Posterior vena cava (tissue), 2 donors: ENCODE results near the gene SNAP47. TPM values are rescaled to one million over a fixed set of nuclear protein-coding genes. Genes with fewer than 3 reads are reported as not detected.

Source experiments
- DNase-seq: peaks from one replicate; pipeline ENCODE4 v3.0.0-alpha.2; 2020; ENCODE audit warnings: low spot score
- intact Hi-C, 2 donors: fragments of 100-400 bp; cut with DNase I; formaldehyde crosslinking; loops; one replicate each; pipeline versions ENCODE4 v1.14.1 to v1.14.2; 2022 to 2023
- total RNA-seq, 2 donors: library from RNA; stranded (reverse); fragmentation: NEBNext Ultra II Directional; extraction: Animal tissue kit (Norgen Biotek cat#: 25700); gene quantifications; one replicate each; pipeline ENCODE4 v1.2.1, GENCODE V29; 2021
- donor health status: DM: yes; HTN: yes; CAD: no.
- donor health status: DM: yes; HTN: yes; CAD: no.

SNAP47 gene
- total RNA-seq, 2 donors from 2014 or later: 14.8 to 16.3 TPM

DNA sequence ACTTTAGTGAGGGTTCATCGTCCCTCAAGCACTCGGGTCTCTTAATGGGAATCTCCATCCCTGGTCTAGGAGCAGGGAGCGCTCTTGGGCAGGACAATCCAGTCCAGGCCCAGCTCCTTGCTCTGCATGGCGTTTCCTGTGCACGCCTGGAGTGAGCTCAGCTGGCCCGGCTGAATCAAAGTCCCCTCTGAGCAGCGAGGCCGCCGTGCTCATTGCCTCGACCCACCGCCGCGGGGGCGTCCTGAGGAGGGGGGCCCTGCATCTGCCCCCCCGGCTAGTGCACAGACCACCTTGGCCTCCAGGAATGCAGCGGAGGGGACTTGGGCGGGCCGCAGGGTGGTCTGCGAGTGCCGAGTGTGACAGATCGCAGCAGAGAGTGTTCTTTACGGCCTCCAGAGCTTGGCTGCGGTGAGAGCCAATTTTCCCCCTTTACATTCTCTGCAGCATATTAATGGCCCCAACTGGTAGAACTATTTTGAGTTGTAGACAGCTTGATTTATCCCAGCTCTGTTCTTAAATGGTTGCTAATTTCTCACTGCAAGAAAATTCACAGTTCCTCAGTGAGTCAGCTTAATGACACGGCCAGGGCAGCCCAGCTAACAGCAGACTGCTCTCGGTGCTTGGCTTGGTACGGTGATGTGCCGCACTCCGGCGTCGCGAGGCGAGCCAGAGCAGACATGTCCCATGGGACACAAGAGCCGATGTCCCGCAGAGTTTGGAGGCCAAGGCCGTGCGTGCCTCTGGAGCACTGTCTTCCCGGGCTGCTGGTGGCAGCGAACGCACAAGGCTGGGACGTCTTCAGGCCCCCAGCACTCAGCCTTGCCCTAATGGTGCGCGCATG, 39.8 kb downstream of the SNAP47 start:
- intact Hi-C loops: no loop called here

DNA sequence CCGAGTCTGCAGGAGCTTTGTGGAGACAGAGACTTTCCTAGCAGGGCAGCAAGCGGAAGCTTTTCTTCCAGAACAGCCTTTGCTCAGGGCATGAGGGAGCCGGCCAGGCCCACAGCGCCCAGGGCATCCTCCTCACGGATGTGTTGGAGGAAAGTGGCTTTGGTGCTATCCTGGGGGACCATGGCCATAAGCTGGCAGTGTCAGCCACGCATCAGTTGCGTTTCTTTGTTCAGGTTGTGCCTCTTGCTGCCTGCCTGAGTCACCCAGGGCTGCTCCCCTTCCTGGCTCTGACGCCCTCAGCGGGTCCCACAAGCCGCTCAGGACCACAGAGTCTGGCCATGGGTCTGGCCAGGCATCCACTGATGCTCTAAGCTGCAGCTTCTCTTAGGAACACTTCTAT, 40.6 kb downstream of the SNAP47 start:
- peak; percentile 60 for DNase-seq
- intact Hi-C loops: no loop called here

More for the DNA sequence above, 39.8 kb downstream of the SNAP47 start:
- peak; percentile 83 for DNase-seq

DNA sequence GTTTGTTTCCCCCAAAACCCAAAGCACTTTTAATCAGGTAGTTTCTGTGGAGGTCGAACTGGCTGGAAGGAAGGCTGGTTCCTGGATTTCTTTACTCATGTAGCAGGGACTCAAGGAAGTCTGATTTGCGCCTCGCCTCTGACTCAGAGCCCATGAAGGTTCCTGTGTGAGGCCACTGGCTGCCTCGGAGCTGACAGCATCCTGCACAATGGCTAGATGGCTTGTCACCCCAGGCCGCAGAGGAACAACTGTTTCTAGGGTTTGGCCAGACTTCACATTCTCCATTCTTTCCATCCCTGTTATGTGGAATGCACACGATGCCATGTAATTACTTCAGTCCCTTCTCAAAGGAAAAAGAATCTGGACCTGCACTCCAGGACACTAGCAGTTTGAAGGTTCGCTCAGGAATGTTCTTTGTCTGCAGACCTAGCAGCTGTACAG, 41.1 kb downstream of the SNAP47 start:
- peak; percentile 45 for DNase-seq
- intact Hi-C loops: no loop called here

DNA sequence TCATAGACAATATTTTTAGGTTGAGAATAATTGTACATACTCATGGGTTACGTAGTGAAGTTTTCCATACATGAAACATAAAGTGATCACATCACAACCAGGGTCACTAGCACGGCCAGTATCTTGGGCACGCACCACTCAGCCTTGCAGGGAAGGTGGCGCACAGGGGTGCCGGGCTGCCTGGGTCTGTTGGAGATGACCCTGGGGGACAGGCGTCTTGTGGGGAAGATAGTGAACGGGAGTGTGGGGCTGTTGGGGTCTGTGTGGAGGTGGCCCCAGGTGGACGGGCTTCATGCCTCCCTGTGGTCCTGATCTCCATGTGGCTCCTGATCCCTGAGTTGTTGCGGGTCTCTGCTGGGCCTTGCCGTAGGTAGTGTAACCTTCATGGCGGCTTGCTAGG, 41.9 kb downstream of the SNAP47 start:
- DNase-seq: peak; percentile 58
- intact Hi-C loops: no loop called here

DNA sequence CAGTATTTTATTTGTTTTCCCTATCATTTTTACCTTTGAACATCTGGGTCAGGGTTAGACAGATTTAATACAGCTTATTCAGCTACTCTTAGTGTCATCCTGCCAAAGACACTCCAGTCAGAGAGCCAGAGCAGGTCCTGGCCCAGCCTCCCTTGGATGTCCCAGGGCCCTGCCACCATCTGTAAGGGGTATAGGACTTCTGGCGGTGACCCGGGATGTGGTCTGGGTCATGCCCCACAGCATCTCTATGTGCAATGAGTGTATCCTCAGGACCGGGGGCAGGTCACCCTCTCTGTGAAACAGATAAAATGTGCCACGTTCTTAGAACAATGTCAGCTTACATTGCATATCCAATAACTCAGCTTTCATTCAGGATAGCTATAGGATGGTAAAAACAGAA, 42.4 kb downstream of the SNAP47 start:
- DNase-seq: peak; percentile 48

DNA sequence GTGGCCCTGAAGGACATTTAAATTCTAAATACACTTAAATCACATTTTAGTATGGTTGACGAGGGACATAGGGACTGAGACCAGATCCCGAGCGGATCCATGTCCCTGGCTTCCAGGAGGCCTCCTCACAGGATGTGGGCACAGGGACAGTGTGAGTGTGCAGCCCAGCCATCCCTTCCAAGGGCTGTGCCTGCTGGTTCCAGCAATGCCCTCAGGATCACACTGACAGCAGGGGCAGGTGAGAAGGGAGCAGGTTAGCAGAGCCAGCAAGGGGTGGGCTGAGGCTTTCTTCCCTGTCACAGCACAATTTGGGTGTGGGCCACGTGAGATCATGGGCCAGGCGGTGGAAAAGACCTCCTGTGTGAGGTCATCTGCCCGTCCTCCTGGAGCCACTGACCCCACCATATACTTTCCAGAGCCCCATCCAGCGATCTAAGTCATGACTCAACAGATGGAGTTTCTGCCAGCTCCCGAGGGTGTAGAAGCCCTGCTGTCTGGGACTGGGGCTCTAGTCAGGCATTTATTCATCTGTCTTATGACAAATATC, 43.2 kb downstream of the SNAP47 start:
- DNase-seq: peak; percentile 82
- intact Hi-C loops: no loop called here

More for the DNA sequence above, 42.4 kb downstream of the SNAP47 start:
- intact Hi-C loops: no loop called here

DNA sequence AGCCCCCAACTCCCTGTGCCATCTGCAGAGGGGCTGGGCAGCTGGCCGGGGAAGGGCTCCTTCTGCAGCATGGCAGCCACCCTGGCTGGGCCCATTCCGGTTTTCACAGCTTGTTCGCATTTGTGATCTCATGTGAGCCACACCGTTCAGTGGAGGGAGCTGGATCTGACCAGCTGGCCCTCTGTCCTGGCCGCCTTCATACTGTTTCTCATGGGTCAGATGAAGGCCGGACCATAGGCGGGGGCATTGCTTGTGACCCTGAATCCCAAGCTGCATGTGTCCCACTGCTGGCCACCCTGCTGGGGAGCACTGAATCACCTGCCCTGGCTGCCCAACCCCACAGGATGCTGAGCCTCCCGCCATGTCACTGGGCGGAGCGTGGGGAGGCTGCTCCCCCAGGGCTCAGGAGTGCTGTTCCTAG, 43.8 kb downstream of the SNAP47 start:
- peak; percentile 77 for DNase-seq
- intact Hi-C loops: no loop called here

DNA sequence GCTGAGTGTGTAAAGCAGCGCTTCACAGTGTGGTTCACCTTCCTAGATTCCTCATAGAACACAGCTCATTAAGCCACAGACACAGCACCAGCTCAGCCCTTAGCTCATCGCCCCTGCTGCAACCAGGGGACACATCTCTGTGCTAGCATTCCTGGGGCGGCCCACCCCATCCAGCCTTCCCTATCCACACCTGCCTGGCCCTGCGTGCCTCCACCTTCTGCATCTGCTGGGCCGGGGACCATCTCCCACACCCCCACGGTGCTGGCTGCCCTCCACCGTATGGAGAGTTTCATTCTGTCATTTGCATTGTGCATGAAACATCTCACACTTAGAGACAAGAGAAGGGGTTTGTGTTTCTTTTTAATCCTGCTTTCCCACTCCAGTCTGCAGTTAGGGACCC, 44.5 kb downstream of the SNAP47 start:
- intact Hi-C loops: no loop called here
- peak; percentile 80 for DNase-seq

DNA sequence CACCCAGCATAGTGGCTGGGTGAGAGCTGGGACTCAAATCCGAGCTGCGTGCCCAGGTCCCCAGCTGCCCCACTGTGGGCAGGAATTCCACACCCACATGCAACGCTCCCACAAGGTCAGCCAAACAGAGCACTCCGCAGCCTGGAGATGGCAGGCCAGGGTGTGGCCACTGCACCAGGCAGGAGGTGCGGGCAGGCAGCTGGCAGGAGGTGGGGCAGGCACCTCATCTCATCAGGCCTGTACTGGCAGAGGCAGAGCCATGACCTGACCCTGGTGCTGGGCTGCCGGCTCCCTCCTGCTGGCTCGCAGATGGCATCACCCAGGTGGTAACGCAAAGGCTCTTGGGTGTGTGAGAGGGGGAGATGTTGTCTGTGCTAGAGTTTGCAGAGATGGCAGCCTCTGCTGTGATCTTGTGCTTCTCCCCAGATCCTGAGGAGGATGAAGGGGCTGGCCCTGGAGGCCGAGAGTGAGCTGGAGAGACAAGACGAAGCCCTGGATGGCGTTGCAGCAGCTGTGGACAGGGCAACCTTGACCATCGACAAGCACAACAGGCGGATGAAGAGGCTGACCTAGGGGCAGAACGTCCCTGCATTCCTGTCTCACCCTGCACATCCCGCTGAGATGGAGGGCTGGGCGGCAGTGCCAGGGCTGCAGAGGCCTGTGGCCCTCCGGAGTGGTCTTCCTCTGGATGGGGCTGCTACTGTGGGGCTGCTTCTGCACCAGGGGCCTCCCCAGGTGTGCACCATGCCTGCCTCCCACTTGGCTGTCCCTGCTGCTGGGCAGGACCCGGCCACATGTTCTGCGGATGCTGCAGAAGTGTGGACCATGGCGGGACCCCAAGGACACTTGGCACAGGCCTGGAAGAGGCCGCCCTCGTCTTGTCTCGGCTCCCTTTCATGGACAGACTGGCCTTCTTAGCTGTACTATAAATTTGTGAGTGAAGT, 45.1 kb downstream of the SNAP47 start:
- DNase-seq: peak; percentile 74

DNA sequence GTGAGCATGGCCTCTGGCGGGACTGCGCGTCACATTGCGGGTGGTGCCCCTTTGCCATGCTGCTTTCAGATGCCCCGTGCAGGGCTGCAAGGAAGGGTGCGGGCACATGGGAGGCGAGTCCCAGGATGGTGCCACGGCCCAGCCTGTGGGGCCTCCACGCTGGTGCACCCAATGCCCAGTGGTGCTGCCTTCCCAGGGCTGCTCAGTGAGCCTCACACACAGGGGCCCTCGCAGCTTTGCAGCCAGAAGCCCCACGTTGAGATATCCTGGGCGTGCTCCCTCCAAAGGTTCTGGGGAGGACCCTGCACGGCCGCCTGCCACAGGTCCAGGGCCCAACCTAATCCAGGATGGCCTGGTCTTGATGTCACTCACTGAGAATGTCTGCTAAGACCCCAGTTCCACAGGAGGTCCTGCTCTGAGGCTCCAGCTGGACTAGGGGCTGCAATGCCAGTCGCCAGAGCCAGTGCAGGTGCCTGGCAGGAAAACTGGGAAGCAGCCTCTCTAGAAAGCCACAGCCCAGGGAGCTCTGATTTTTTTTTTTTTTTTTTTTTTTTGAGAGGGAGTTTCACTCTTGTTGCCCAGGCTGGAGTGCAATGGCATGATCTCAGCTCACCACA, 46.2 kb downstream of the SNAP47 start:
- intact Hi-C loops: no loop called here
- peak; percentile 65 for DNase-seq

More for the DNA sequence above, 45.1 kb downstream of the SNAP47 start:
- intact Hi-C loops: no loop called here

DNA sequence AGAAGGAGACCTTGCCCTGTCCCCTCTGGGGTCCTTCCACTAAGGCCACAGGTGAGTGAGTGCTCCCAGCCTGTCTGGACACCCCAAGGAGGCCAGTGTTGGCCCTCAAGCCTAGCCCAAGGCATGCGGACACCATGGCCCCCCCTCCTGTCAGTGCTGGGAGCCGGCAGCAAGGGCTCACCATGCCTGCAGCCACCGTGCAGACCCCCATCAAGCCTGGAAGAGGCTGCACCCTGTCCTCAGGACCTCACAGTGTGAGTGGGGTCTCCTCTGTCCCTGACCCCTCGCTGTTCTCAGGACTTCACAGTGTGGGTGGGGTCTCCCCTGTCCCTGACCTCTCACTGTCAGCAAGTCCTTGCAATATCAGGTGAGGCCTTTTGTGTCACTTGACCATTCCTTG, 47.0 kb downstream of the SNAP47 start:
- intact Hi-C loops: no loop called here
- peak; percentile 57 for DNase-seq

DNA sequence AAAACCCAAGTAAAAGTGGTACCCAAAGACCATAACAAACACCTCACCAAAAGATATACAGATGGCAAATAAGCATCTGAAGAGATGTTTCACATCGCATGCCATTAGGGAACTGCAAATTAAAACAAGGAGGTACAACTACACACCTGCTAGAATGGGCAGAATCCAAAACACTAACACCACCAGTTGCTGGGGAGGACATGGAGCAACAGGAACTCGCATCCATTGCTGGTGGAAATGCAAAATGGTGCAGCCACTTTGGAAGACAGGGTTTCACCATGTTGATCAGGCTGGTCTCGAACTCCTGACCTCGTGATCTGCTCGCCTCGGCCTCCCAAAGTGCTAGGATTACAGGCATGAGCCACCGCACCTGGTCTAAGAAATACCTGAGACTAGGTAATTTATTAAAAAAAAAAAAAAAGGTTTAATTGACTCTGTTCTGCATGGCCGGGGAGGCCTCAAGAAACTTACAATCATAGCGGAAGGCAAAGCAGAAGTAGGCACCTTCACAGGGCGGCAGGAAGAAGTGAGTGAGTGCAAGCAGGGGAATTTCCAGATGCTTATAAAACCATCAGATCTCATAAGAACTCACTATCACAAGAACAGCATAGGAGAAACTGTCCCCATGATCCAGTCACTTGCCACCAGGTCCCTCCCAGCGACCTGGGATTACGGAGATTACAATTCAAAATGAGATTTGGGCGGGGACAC, 50.0 kb downstream of the SNAP47 start:
- DNase-seq: no peak
- intact Hi-C loops: no loop called here

DNA sequence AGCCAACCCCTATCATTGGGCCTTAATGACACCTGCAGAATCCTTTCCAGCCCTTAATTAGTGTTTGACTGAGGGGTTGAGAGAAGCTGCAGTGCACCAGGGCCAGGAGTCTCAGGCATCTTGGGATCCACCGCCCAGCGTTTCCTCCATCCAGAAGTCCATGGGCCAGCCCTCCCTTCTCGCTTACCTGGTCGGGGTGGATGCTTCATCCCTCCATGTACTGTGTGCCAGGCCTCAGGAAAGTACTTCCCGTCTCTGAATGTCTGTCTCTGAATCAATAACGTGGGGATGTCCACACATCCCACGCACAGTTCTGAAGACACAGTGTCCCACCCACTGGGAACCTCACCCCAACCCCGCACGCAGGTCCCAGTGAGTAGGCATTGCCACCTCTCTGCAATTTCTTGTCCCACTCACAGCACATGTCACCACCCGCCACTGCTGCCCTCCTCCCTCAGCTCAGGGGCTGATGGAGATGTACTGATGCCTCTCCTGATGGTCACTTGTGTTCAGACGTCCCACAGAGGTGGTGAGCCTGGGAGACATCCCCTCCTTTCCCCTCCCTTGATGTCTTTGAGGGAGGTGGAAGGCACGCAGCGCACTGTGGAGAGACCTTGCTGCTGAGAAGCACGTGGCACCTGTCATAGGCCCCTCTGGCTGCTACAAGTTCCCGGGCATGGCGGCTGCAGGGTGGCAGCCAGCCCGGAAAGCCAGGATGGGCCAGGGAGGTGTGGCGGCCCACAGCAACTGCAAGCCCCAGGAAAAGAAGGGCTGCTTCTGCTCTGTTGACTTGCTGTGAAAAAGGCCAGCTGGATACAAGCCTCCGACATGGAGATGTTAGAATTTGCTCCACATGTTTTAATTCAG, 50.8 kb downstream of the SNAP47 start:
- no peak for DNase-seq
- intact Hi-C loops: no loop called here

DNA sequence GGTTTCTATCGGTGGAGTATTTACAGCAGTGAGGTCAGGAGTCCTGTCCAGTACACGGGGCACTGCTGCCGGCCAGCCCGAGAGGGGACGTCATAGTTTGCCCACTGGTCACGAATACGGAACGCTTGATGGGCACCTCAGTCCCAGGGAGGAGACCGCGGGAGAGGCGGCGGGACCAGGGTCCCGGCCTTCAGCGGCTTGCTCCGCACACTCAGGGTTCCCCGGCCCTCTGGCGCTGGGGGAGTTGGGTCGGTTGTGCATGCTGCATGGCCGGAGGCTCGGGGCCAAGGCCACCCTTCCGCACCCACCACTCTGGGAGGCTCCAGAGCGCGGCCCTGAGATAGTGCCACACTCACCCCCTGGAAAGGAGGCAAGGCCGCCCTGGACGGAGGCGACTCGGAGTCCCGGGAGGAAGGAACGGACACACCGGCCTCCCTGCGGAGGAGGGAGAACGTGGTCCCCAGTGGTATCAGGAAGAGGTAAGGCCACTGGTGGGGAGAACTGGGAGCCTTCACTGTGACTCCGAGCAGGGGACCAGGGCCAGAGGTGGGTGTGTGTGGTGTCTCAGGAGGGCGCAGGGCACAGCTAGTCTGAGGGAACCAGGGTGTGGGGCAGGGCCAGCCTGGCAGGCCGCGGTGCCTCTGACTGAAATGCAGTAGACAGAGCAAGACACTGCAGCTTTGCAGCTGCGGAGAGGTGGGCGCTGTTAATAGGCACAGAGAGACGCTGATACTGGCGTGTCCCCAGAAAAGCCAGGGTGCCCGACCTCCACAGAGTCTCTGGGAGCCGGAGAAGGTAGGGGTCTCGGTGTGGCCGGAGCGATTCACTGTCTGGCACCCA, 51.7 kb downstream of the SNAP47 start:
- intact Hi-C loops: no loop called here
- peak; percentile 79 for DNase-seq

DNA sequence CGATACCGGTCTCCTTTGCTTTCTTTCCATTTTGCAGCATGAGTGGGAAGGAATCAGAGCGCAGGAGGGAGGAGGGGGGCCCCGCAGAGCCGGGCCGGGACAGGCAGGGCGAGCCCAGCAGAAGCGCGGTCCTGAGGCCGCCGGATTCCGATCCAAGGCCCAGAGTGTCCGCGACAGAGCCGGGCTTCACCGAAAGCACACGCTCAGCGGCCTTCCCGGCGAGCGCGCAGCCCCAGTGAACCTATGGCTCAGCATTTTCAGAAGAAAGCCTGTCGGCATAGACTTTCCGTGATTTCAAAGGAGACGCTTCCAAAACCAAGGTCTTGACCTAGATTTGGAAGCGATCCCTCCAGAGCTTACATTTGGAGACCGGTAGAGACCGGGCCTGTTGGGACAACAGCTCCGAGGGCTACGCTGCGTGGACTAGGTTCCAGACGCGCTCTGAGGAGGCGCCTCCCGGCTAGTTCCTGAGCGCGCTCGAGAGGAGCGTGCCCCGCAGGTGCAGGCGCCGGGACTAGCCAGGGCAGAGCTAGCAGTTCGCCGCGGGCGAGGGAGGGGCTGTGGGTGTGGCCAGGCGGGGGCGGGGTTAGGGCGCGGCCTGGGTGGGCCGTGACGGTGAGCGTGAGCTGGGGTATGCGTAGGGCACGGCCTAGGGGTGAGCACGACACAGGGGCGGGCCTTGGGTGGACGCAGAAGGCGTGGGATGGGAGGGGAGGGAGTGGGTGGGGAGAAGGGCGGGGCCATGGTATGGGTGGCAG, 52.5 kb downstream of the SNAP47 start:
- intact Hi-C loops: loop anchor here in 1 of 2 donors (1.0 kb wide), 1 partner anchor 31 kb away; no protein-coding TSS in a partner anchor

More for the DNA sequence above, 52.5 kb downstream of the SNAP47 start:
- peak; percentile 96 for DNase-seq
